HCT116 (cell line): Measurements from ENCODE around the gene ICA1. TPM values are rescaled to one million over a fixed set of nuclear protein-coding genes. Genes with fewer than 3 reads are reported as not detected.

Source experiments
- ATAC-seq: fragments of 200-7000 bp; cut with Tn5 transposase; 2 replicates; pipeline ENCODE4 v1.9.1; 2020; ENCODE audit warnings: mild to moderate bottlenecking, moderate library complexity
- BruUV-seq: library from RNA; stranded (reverse); fragments of 400-500 nt; replicated peaks from 2 replicates; lab custom pipeline; 2021; lab: Mats Ljungman, UMichigan
- CTCF ChIA-PET: fragments of 300-600 bp; sonication (Branson Sonifier 250); formaldehyde crosslinking; loops from one replicate; lab custom pipeline; 2021; ENCODE audit warnings: antibody characterized with exemption; lab: Charles Lee
- POLR2A ChIA-PET: fragments of 300-600, 350-600 bp; sonication (Branson Sonifier 250); formaldehyde crosslinking; loops from one replicate; lab custom pipeline; 2021; ENCODE audit warnings: antibody characterized with exemption; lab: Charles Lee
- RAD21 ChIA-PET, 2 experiments: fragments of 300-600 bp; sonication (Branson Sonifier 250); formaldehyde crosslinking; loops; one replicate each; lab custom pipeline; 2023; ENCODE audit warnings: low total read pairs in 2 of 2; ENCODE audit not compliant: uncharacterized antibody in 2 of 2, unreplicated experiment in 2 of 2, low non-redundant PET in 1 of 2; lab: Charles Lee
- DNase-seq: peaks from one replicate; pipeline ENCODE4 v3.0.0-alpha.2; 2010; ENCODE audit warnings: low read depth, low spot score
- H2AFZ ChIP-seq: fragments of 200-600 bp; shearing (Covaris generic), sonication (generic); 2 replicates; pipeline ENCODE4 v1.6.1; 2017; ENCODE audit warnings: low read depth, mixed run types, mixed read lengths, antibody characterized with exemption, low read length; ENCODE audit not compliant: poor library complexity, severe bottlenecking
- H3K27ac ChIP-seq: 2 replicates; pipeline ENCODE4 v1.5.1; 2012; ENCODE audit warnings: low read depth, low read length
- H3K27me3 ChIP-seq: fragments of 200-600 bp; sonication (generic); 2 replicates; pipeline ENCODE4 v1.6.1; 2016; ENCODE audit warnings: mixed run types, low read length, mixed read lengths; ENCODE audit not compliant: insufficient read depth
- H3K36me3 ChIP-seq, 2 experiments: fragments of 200-500 bp in 1 of 2; fragments of 200-600 bp in 1 of 2; sonication (Bioruptor generic) in 1 of 2; sonication (generic) in 1 of 2; 2 replicates each; pipeline versions ENCODE4 v1.5.1 to v1.6.1; 2014 to 2016; ENCODE audit warnings: low read length in 2 of 2, inconsistent platforms in 1 of 2, mixed read lengths in 1 of 2, mixed run types in 1 of 2; ENCODE audit not compliant: insufficient read depth in 2 of 2, control insufficient read depth in 1 of 2
- H3K4me1 ChIP-seq, 2 experiments: fragments of 200-600 bp in 1 of 2; sonication (generic) in 1 of 2; 2 replicates each; pipeline versions ENCODE4 v1.5.1 to v1.6.1; 2012 to 2017; ENCODE audit warnings: low read length in 2 of 2, inconsistent platforms in 1 of 2, mild to moderate bottlenecking in 1 of 2, mixed read lengths in 1 of 2, mixed run types in 1 of 2, moderate library complexity in 1 of 2; ENCODE audit not compliant: insufficient read depth in 2 of 2, control insufficient read depth in 1 of 2
- H3K4me2 ChIP-seq: fragments of 200-600 bp; sonication (generic); 2 replicates; pipeline ENCODE4 v1.6.1; 2017; ENCODE audit warnings: mixed run types, low read length, mixed read lengths
- H3K4me3 ChIP-seq, 2 experiments: fragments of 200-600 bp in 1 of 2; sonication (generic) in 1 of 2; replicated peaks in 1 of 2; 2 replicates each; pipeline ENCODE4 v1.5.1; 2011 to 2016; ENCODE audit warnings: low read length in 2 of 2, control low read depth in 1 of 2, low read depth in 1 of 2, mild to moderate bottlenecking in 1 of 2, mixed read lengths in 1 of 2, mixed run types in 1 of 2
- H3K79me2 ChIP-seq: fragments of 200-600 bp; sonication (generic); 2 replicates; pipeline ENCODE4 v1.6.1; 2017; ENCODE audit warnings: mild to moderate bottlenecking, mixed run types, low read length, moderate library complexity, mixed read lengths; ENCODE audit not compliant: insufficient read depth
- H3K9ac ChIP-seq: fragments of 200-600 bp; sonication (generic); 2 replicates; pipeline ENCODE4 v1.6.1; 2016; ENCODE audit warnings: low read length, mixed read lengths
- H3K9me2 ChIP-seq: fragments of 200-600 bp; sonication (generic), shearing (Covaris generic); 2 replicates; pipeline ENCODE4 v1.6.1; 2017; ENCODE audit warnings: mixed run types, mild to moderate bottlenecking, moderate library complexity; ENCODE audit not compliant: insufficient read depth
- H3K9me3 ChIP-seq, 2 experiments: fragments of 200-500 bp in 1 of 2; fragments of 200-600 bp in 1 of 2; sonication (Bioruptor generic) in 1 of 2; sonication (generic) in 1 of 2; 2 replicates each; pipeline ENCODE4 v1.6.1; 2014 to 2017; ENCODE audit warnings: low read length in 2 of 2, mixed read lengths in 2 of 2, inconsistent platforms in 1 of 2, low read depth in 1 of 2, mild to moderate bottlenecking in 1 of 2, mixed run types in 1 of 2, moderate library complexity in 1 of 2; ENCODE audit not compliant: control insufficient read depth in 1 of 2, insufficient read depth in 1 of 2
- H4K20me1 ChIP-seq: fragments of 200-600 bp; sonication (generic), shearing (Covaris generic); 2 replicates; pipeline ENCODE4 v1.6.1; 2017; ENCODE audit warnings: mixed run types, mild to moderate bottlenecking, moderate library complexity; ENCODE audit not compliant: insufficient read depth
- CBX3 ChIP-seq: IDR thresholded peaks from 2 replicates; pipeline ENCODE4 v1.6.1; 2012; ENCODE audit warnings: low read depth
- CEBPB ChIP-seq: IDR thresholded peaks from 2 replicates; pipeline ENCODE4 v1.6.1; 2012; ENCODE audit warnings: low read depth
- EGR1 ChIP-seq: IDR thresholded peaks from 2 replicates; pipeline ENCODE4 v1.6.1; 2012; ENCODE audit warnings: low read depth
- EZH2 ChIP-seq: fragments of 200-600 bp; sonication (generic); IDR thresholded peaks from 2 replicates; pipeline ENCODE4 v1.6.1; 2017; ENCODE audit warnings: antibody characterized with exemption, mixed run types
- EZH2phosphoT487 ChIP-seq: fragments of 200-600 bp; IDR thresholded peaks from 2 replicates; pipeline ENCODE4 v1.6.1; 2018; ENCODE audit warnings: antibody characterized with exemption, borderline replicate concordance
- FOSL1 ChIP-seq: IDR thresholded peaks from 2 replicates; pipeline ENCODE4 v1.6.1; 2012; ENCODE audit warnings: low read depth
- MAX ChIP-seq: IDR thresholded peaks from 2 replicates; pipeline ENCODE4 v1.6.1; 2012
- POLR2A ChIP-seq: IDR thresholded peaks from 2 replicates; pipeline ENCODE4 v1.7.0; 2011; ENCODE audit warnings: borderline replicate concordance; ENCODE audit not compliant: insufficient read depth, insufficient read length; ENCODE audit errors: extremely low read depth
- REST ChIP-seq: IDR thresholded peaks from 2 replicates; pipeline ENCODE4 v1.6.1; 2012; ENCODE audit warnings: low read depth
- TCF7L2 ChIP-seq: IDR thresholded peaks from 2 replicates; pipeline ENCODE4 v1.7.0; 2011; ENCODE audit warnings: borderline replicate concordance, inconsistent platforms; ENCODE audit not compliant: insufficient read depth, insufficient read length; ENCODE audit errors: extremely low read depth
- YY1 ChIP-seq: IDR thresholded peaks from 2 replicates; pipeline ENCODE4 v1.6.1; 2011; ENCODE audit warnings: low read length, low read depth, moderate library complexity, mild to moderate bottlenecking; ENCODE audit not compliant: insufficient replicate concordance; ENCODE audit errors: extremely low read depth
- ZBTB33 ChIP-seq: IDR thresholded peaks from 2 replicates; pipeline ENCODE4 v1.6.1; 2011; ENCODE audit warnings: mild to moderate bottlenecking, low read length, moderate library complexity; ENCODE audit not compliant: insufficient replicate concordance; ENCODE audit errors: extremely low read depth
- ZFX ChIP-seq: fragments of 450-650 bp; IDR thresholded peaks from 2 replicates; pipeline ENCODE4 v1.6.1; 2017
- intact Hi-C: fragments of 100-400 bp; cut with micrococcal nuclease; formaldehyde crosslinking; loops from 2 replicates; pipeline ENCODE4 v1.10.0; 2022
- total RNA-seq: library from RNA; stranded (reverse); gene quantifications from one replicate; pipeline ENCODE4 v1.2.1, GENCODE V29; 2021; ENCODE audit not compliant: unreplicated experiment

Gene ICA1
- total RNA-seq, 1 experiment from 2014 or later: 16.4 TPM

- H4K20me1 ChIP-seq: no peaks in the 10 kb centered on the region
- H3K36me3 ChIP-seq: no peaks in the 10 kb centered on the region
- no peaks in the 10 kb centered on the region for H3K9me3 ChIP-seq
- peaks cover 0 to 10% of the 10 kb centered on the region in 2 experiments; a peak in 2 of 4 replicates for H3K4me1 ChIP-seq
- ChIA-PET RAD21 (no interaction called here), CTCF (no interaction called here), POLR2A (no interaction called here)
- ATAC-seq (no peak), DNase-seq (no peak)
- no peaks in the 10 kb centered on the region for H3K9me2 ChIP-seq
- H3K27me3 ChIP-seq: no peaks in the 10 kb centered on the region
- intact Hi-C loops: no loop called here
- no peak for TF ChIP-seq ZFX
- TF ChIP-seq POLR2A: no peak
- no peak for TF ChIP-seq ZBTB33
- TF ChIP-seq EZH2phosphoT487: no peak
- TF ChIP-seq MAX: no peak
- no peak for TF ChIP-seq FOSL1
- TF ChIP-seq EGR1: no peak
- TF ChIP-seq TCF7L2: no peak
- TF ChIP-seq REST: no peak
- TF ChIP-seq EZH2: no peak
- TF ChIP-seq CEBPB: no peak
- TF ChIP-seq CBX3: no peak
- no peak for TF ChIP-seq YY1
- H3K27ac ChIP-seq: no peak overlapping the region
- H2AFZ ChIP-seq: no peak overlapping the region
- no TSS peak for BruUV-seq
- no peak overlapping the region for H3K4me2 ChIP-seq
- no peaks in the 10 kb centered on the region for H3K79me2 ChIP-seq
- H3K4me3 ChIP-seq: no peak overlapping the region
- no peak overlapping the region for H3K9ac ChIP-seq
Measured at GRCh38 chr7:8105449-8106095, 156.4 kb downstream of the ICA1 start.
